ENCODE data around the gene CHD5. TPM values are rescaled to one million over a fixed set of nuclear protein-coding genes. Genes with fewer than 3 reads are reported as not detected.

CHD5 gene
- total RNA-seq, 1 experiment from 2014 or later, result 0.39 TPM

DNA sequence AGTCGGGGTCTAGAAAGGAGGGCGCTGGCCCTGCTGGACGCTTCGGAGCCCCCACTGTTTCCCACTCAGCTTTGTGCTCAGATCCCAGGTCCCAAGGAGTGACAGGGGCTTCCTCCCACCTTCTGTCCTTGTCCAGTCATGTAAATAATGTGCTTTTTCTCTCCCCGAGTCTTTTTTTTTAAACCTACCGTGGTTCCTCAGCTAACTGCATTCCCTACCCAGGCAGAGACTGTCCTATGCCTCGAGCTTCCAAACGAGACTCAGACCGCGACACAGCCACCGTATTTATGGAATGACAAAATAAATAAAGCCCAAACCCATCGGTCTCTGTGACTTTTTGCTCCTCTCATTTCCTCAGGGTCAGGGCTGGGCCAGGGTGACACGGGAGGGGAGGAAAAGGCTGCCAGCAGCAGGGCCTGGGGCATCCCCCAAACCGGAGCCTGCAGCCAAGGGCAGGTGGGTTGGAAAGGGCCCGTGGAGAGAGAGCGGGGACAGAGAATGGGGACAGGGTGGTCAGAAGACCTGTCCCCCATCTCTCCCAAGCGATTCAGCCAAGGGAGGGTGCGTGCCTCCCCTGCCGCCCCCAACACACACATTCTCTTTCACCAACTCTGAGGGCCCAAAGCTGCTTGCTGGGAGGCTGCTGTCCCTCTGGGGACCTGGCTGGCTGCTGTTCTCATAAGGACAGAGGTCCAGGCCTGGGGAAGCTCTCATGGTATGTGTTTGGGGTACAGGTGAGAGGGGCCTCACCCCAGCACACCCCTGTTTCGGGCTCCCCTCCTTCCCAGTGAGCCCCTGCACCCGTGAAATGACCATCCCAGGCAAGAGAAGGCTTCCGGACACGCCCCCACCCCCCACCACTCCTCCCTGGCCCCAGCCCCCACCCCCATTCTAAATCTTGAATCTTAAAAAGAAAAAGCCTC is 79.0 kb downstream of the CHD5 start:
- Mint-ChIP-seq H3K4me1 (ENCODE audit: low read depth, unreplicated experiment) (no peaks in the 10 kb centered on the region), H3K4me3 (ENCODE audit: unreplicated experiment) (no peak overlapping the region), H3K36me3 (ENCODE audit: insufficient read depth, unreplicated experiment) (no peaks in the 10 kb centered on the region), H3K27me3 (ENCODE audit: insufficient read depth, unreplicated experiment) (no peaks in the 10 kb centered on the region), H3K9me3 (ENCODE audit: unreplicated experiment) (no peaks in the 10 kb centered on the region), H3K27ac (ENCODE audit: unreplicated experiment) (no peak overlapping the region)
- BruUV-seq (replicated peaks), result no TSS peak
- intact Hi-C loops (cut with micrococcal nuclease; ENCODE audit: unreplicated experiment), result loop anchor here (10.0 kb wide), 1 partner anchor 64 kb away; no protein-coding TSS in a partner anchor
- H3K4me1 ChIP-seq, result no peaks in the 10 kb centered on the region
- ChIA-PET CTCF (no interaction called here), POLR2A (no interaction called here)
- H3K36me3 ChIP-seq (ENCODE audit: control insufficient read depth, insufficient read depth, low read length), result no peaks in the 10 kb centered on the region
- TF ChIP-seq, protein P1, sequence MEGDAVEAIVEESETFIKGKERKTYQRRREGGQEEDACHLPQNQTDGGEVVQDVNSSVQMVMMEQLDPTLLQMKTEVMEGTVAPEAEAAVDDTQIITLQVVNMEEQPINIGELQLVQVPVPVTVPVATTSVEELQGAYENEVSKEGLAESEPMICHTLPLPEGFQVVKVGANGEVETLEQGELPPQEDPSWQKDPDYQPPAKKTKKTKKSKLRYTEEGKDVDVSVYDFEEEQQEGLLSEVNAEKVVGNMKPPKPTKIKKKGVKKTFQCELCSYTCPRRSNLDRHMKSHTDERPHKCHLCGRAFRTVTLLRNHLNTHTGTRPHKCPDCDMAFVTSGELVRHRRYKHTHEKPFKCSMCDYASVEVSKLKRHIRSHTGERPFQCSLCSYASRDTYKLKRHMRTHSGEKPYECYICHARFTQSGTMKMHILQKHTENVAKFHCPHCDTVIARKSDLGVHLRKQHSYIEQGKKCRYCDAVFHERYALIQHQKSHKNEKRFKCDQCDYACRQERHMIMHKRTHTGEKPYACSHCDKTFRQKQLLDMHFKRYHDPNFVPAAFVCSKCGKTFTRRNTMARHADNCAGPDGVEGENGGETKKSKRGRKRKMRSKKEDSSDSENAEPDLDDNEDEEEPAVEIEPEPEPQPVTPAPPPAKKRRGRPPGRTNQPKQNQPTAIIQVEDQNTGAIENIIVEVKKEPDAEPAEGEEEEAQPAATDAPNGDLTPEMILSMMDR (IDR thresholded peaks at IDR 0.05; ENCODE audit: insufficient read depth in 1 of 2, low read depth in 1 of 2, low read length in 1 of 2, severe bottlenecking in 1 of 2, unreplicated experiment in 1 of 2), result no peak
- DNase-seq, result no peak
- no peak overlapping the region for H3K4me3 ChIP-seq (ENCODE audit: low read depth, low read length)
- H3K27me3 ChIP-seq (replicated peaks; ENCODE audit: control insufficient read depth, insufficient read depth, low read length), result no peaks in the 10 kb centered on the region
- H3K9me3 ChIP-seq, result no peaks in the 10 kb centered on the region

DNA sequence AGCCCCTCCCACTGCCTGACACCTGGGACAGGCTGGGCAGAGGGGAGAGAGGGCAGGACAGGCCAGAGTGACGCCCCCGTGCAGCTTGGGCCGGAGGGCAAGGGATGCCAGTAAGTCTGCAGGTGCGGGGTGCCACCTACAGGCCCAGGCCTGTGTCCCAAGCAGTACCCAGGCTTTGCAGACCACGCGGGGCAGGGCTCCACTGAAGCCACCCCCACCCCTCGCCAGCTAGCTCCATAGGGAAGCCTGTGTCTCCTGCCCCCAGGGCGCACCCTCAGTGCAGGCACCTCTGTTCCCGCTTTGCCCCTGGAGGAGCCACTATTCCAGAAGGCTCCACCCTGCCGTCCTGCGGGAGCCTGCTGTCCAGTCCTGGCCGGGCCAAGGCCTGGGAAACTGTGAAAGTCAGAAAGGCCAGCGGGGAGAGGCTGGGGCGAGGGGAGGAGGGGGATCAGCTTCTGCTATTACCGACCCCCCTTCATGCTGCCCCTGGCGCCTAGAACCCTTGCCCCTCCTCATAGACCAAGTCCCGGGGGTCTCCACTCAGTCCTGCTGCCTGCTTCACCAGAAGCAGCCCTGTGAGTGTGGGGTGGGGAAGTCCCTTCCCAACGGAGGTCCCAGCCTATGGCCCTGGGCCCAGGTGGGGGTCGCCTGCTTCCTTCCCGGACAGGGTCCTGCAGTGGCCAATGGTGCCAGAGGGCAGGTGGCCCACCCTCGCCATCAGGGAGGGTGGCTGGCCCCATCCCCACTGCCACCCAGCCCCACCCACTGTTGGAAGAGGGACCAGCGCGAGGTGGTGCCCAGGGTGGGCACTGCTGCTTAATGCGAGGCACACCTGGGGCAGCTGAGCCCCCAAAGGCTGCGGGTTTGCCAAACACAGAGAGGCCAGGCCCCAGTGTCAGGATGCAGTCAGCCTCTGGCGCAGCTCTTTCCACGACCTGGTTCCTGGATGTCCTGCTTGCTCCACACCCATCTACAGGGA is 80.0 kb downstream of the CHD5 start:
- intact Hi-C loops (cut with micrococcal nuclease; ENCODE audit: unreplicated experiment), result loop anchor here (10.0 kb wide), 1 partner anchor 65 kb away; no protein-coding TSS in a partner anchor
- POLR2A ChIA-PET, result no interaction called here
- H3K9me3 Mint-ChIP-seq (ENCODE audit: unreplicated experiment), result no peaks in the 10 kb centered on the region
- no peaks in the 10 kb centered on the region for H3K36me3 ChIP-seq (ENCODE audit: control insufficient read depth, insufficient read depth, low read length)
- TF ChIP-seq, protein P1 (IDR thresholded peaks at IDR 0.05; ENCODE audit: insufficient read depth in 1 of 2, low read depth in 1 of 2, low read length in 1 of 2, severe bottlenecking in 1 of 2, unreplicated experiment in 1 of 2), result no peak
- H3K9me3 ChIP-seq, result no peaks in the 10 kb centered on the region
- H3K27me3 ChIP-seq (replicated peaks; ENCODE audit: control insufficient read depth, insufficient read depth, low read length), result no peaks in the 10 kb centered on the region
- no peak overlapping the region for H3K27ac Mint-ChIP-seq (ENCODE audit: unreplicated experiment)
- no peak overlapping the region for H3K4me3 ChIP-seq (ENCODE audit: low read depth, low read length)
- DNase-seq, result no peak
- no peaks in the 10 kb centered on the region for H3K4me1 Mint-ChIP-seq (ENCODE audit: low read depth, unreplicated experiment)
- no peaks in the 10 kb centered on the region for H3K4me1 ChIP-seq
- H3K4me3 Mint-ChIP-seq (ENCODE audit: unreplicated experiment), result no peak overlapping the region
- CTCF ChIA-PET, result no interaction called here
- no TSS peak for BruUV-seq (replicated peaks)
- H3K27me3 Mint-ChIP-seq (ENCODE audit: insufficient read depth, unreplicated experiment), result no peaks in the 10 kb centered on the region
- H3K36me3 Mint-ChIP-seq (ENCODE audit: insufficient read depth, unreplicated experiment), result no peaks in the 10 kb centered on the region

DNA sequence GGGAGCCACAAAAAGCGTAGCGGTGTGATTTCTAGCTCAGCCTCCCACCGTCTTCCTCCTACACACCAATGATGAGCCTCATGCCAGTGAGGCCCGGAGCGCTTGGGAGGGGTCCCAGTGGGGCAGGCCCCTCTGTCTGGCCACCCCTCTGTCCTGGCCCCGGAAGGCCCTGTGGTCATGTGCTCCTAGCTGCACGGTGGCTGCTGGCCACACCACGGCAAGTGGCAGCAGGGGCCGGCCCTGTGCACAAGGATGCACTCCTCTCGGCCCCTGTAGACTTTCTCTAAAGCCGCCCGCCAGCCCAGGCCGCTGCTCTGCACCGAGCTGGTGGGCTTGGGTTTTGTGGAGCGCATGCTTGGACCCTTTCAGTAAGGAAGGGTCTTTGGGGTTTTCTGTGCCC is 80.8 kb downstream of the CHD5 start:
- no peaks in the 10 kb centered on the region for H3K9me3 ChIP-seq
- H3K4me1 ChIP-seq, result no peaks in the 10 kb centered on the region
- H3K27me3 Mint-ChIP-seq (ENCODE audit: insufficient read depth, unreplicated experiment), result no peaks in the 10 kb centered on the region
- H3K9me3 Mint-ChIP-seq (ENCODE audit: unreplicated experiment), result no peaks in the 10 kb centered on the region
- H3K4me1 Mint-ChIP-seq (ENCODE audit: low read depth, unreplicated experiment), result no peaks in the 10 kb centered on the region
- BruUV-seq (replicated peaks), result no TSS peak
- no peak for DNase-seq
- CTCF ChIA-PET, result no interaction called here
- no peaks in the 10 kb centered on the region for H3K36me3 Mint-ChIP-seq (ENCODE audit: insufficient read depth, unreplicated experiment)
- POLR2A ChIA-PET, result no interaction called here
- intact Hi-C loops (cut with micrococcal nuclease; ENCODE audit: unreplicated experiment), result no loop called here
- no peak overlapping the region for H3K4me3 ChIP-seq (ENCODE audit: low read depth, low read length)
- TF ChIP-seq, protein P1 (IDR thresholded peaks at IDR 0.05; ENCODE audit: insufficient read depth in 1 of 2, low read depth in 1 of 2, low read length in 1 of 2, severe bottlenecking in 1 of 2, unreplicated experiment in 1 of 2), result no peak
- no peaks in the 10 kb centered on the region for H3K27me3 ChIP-seq (replicated peaks; ENCODE audit: control insufficient read depth, insufficient read depth, low read length)
- no peak overlapping the region for H3K27ac Mint-ChIP-seq (ENCODE audit: unreplicated experiment)
- H3K4me3 Mint-ChIP-seq (ENCODE audit: unreplicated experiment), result no peak overlapping the region
- H3K36me3 ChIP-seq (ENCODE audit: control insufficient read depth, insufficient read depth, low read length), result no peaks in the 10 kb centered on the region
